ENCODE results near the gene NDC1. TPM values are rescaled to one million over a fixed set of nuclear protein-coding genes. Genes with fewer than 3 reads are reported as not detected.
"Not testable (repeated sequence)": the region's sequence is repeated elsewhere in the genome, so short reads cannot be mapped to it uniquely, and the experiment has no call there.

NDC1 gene
- total RNA-seq (18.1 and 20.5 TPM in 2 replicates), polyA plus RNA-seq (11.7 and 17.6 TPM in 2 replicates)

- TF ChIP-seq CTCF (IDR thresholded peaks at IDR 0.05; ENCODE audit: low read depth, low read length), result peak; percentile 10
- DNase-seq (ENCODE audit: low read depth in 1 of 2, low spot score in 1 of 2), result peak; percentile 95 to 97
- Histone ChIP-seq H3K27me3 (no peaks in the 10 kb centered on the region), H3K9me3 (ENCODE audit: low read depth) (no peaks in the 10 kb centered on the region), H3K4me3 (peak within 1 kb of the TSS; percentile 48), H3K36me3 (no peaks in the 10 kb centered on the region), H3K27ac (peak within 1 kb of the TSS; percentile 99), H3K4me1 (ENCODE audit: low read depth) (no peaks in the 10 kb centered on the region)
Measured at GRCh38 chr1:53837924-53838653, at the start of gene NDC1. Gene NDC1 (minus strand): TSS chr1:53838296. CDS start chr1:53838261, 35 bp downstream.

GRCh38 chr1:53883600-53883999, 45.5 kb upstream of the NDC1 start:
- not testable (repeated sequence) for H3K9me3 ChIP-seq (ENCODE audit: low read depth); H3K36me3 ChIP-seq; H3K4me3 ChIP-seq; DNase-seq (ENCODE audit: low read depth in 1 of 2, low spot score in 1 of 2); H3K27me3 ChIP-seq; H3K27ac ChIP-seq; H3K4me1 ChIP-seq (ENCODE audit: low read depth)

- H3K9me3 ChIP-seq (ENCODE audit: low read depth); H3K27me3 ChIP-seq; H3K4me3 ChIP-seq; H3K4me1 ChIP-seq (ENCODE audit: low read depth); DNase-seq (ENCODE audit: low read depth in 1 of 2, low spot score in 1 of 2); H3K27ac ChIP-seq: not testable (repeated sequence)
- H3K36me3 ChIP-seq, result peaks cover 14% of the 10 kb centered on the region
Measured at GRCh38 chr1:53881853-53882252, 43.8 kb upstream of the NDC1 start.

GRCh38 chr1:53878492-53879105, 40.5 kb upstream of the NDC1 start:
- TF ChIP-seq CTCF (IDR thresholded peaks at IDR 0.05; ENCODE audit: low read depth, low read length), result peak; percentile 65
- DNase-seq (ENCODE audit: low read depth in 1 of 2, low spot score in 1 of 2), result peak; percentile 60 to 72

GRCh38 chr1:53875150-53875549, 37.1 kb upstream of the NDC1 start:
- peaks cover 13% of the 10 kb centered on the region for H3K36me3 ChIP-seq
- not testable (repeated sequence) for H3K4me3 ChIP-seq; H3K9me3 ChIP-seq (ENCODE audit: low read depth); DNase-seq (ENCODE audit: low read depth in 1 of 2, low spot score in 1 of 2); H3K4me1 ChIP-seq (ENCODE audit: low read depth); H3K27ac ChIP-seq; H3K27me3 ChIP-seq

More at GRCh38 chr1:53878492-53879105, 40.5 kb upstream of the NDC1 start:
- no peak overlapping the region for H3K4me3 ChIP-seq
- H3K36me3 ChIP-seq, result peaks cover 14% of the 10 kb centered on the region
- no peaks in the 10 kb centered on the region for H3K27me3 ChIP-seq
- H3K9me3 ChIP-seq (ENCODE audit: low read depth), result no peaks in the 10 kb centered on the region
- no peaks in the 10 kb centered on the region for H3K4me1 ChIP-seq (ENCODE audit: low read depth)
- H3K27ac ChIP-seq, result no peak overlapping the region

GRCh38 chr1:53871773-53872484, 33.8 kb upstream of the NDC1 start:
- Histone ChIP-seq H3K9me3 (ENCODE audit: low read depth) (no peaks in the 10 kb centered on the region), H3K27ac (no peak overlapping the region), H3K36me3 (peaks cover 15% of the 10 kb centered on the region), H3K27me3 (no peaks in the 10 kb centered on the region), H3K4me3 (no peak overlapping the region), H3K4me1 (ENCODE audit: low read depth) (no peaks in the 10 kb centered on the region)
- TF ChIP-seq CTCF (IDR thresholded peaks at IDR 0.05; ENCODE audit: low read depth, low read length), result no peak
- no peak for DNase-seq (ENCODE audit: low read depth in 1 of 2, low spot score in 1 of 2)

- Histone ChIP-seq H3K36me3 (peaks cover 19% of the 10 kb centered on the region), H3K9me3 (ENCODE audit: low read depth) (no peaks in the 10 kb centered on the region), H3K4me3 (no peak overlapping the region), H3K27ac (no peak overlapping the region), H3K27me3 (no peaks in the 10 kb centered on the region), H3K4me1 (ENCODE audit: low read depth) (no peaks in the 10 kb centered on the region)
- no peak for TF ChIP-seq CTCF (IDR thresholded peaks at IDR 0.05; ENCODE audit: low read depth, low read length)
- DNase-seq (ENCODE audit: low read depth in 1 of 2, low spot score in 1 of 2), result no peak
Measured at GRCh38 chr1:53871221-53871620, 33.1 kb upstream of the NDC1 start.

Measured in cardiac muscle cell (in vitro differentiated cells and primary cell).